CD4-positive, alpha-beta memory T cell (primary cell): Measurements from ENCODE around the gene ULBP2. TPM values are rescaled to one million over a fixed set of nuclear protein-coding genes. Genes with fewer than 3 reads are reported as not detected.
"Not testable (repeated sequence)": the region's sequence is repeated elsewhere in the genome, so short reads cannot be mapped to it uniquely, and the experiment has no call there.

Experiments
- CTCF ChIA-PET: fragments of 350-600 bp; sonication (Branson Sonifier 250); formaldehyde crosslinking; loops from one replicate; lab custom pipeline; 2021; ENCODE audit warnings: inconsistent platforms; ENCODE audit not compliant: partially characterized antibody; lab: Charles Lee
- POLR2A ChIA-PET: fragments of 350-600 bp; sonication (Branson Sonifier 250); formaldehyde crosslinking; loops from one replicate; lab custom pipeline; 2021; ENCODE audit not compliant: partially characterized antibody; lab: Charles Lee
- DNase-seq, 5 donors: peaks; one replicate each; pipeline versions ENCODE4 v3.0.0 to v3.0.0-alpha.2; 2020 to 2022; ENCODE audit warnings: mixed read lengths in 1 of 5
- H3K27ac ChIP-seq: one replicate; pipeline ENCODE4 v1.7.0; 2013; ENCODE audit warnings: low read depth, low read length
- H3K27me3 ChIP-seq: 2 replicates; pipeline ENCODE4 v1.7.0; 2013; ENCODE audit warnings: mild to moderate bottlenecking, low read length, moderate library complexity; ENCODE audit not compliant: insufficient read depth
- H3K36me3 ChIP-seq: 2 replicates; pipeline ENCODE4 v1.7.0; 2013; ENCODE audit warnings: mild to moderate bottlenecking, low read length, moderate library complexity; ENCODE audit not compliant: insufficient read depth
- H3K4me1 ChIP-seq: 2 replicates; pipeline ENCODE4 v1.7.0; 2013; ENCODE audit warnings: mild to moderate bottlenecking, low read length, moderate library complexity; ENCODE audit not compliant: insufficient read depth
- H3K4me3 ChIP-seq, 2 donors: one replicate each; pipeline ENCODE4 v1.7.0; 2013; ENCODE audit warnings: low read length in 2 of 2, mild to moderate bottlenecking in 1 of 2
- H3K9me3 ChIP-seq, 2 donors: one replicate each; pipeline ENCODE4 v1.7.0; 2013; ENCODE audit warnings: low read length in 2 of 2, control low read depth in 1 of 2; ENCODE audit not compliant: control insufficient read depth in 1 of 2
- H3K27ac Mint-ChIP-seq, 7 donors: one replicate each; pipeline ENCODE4 v1.8.0; 2020 to 2021; ENCODE audit warnings: mixed read lengths in 7 of 7, mild to moderate bottlenecking in 6 of 7, inconsistent platforms in 3 of 7, moderate library complexity in 3 of 7
- H3K27me3 Mint-ChIP-seq, 2 donors: one replicate each; pipeline ENCODE4 v1.8.0; 2020 to 2021; ENCODE audit warnings: mixed read lengths in 2 of 2
- H3K36me3 Mint-ChIP-seq, 2 donors: one replicate each; pipeline ENCODE4 v1.8.0; 2020 to 2021; ENCODE audit warnings: mixed read lengths in 2 of 2, inconsistent platforms in 1 of 2, mild to moderate bottlenecking in 1 of 2
- H3K4me1 Mint-ChIP-seq, 4 donors: one replicate each; pipeline ENCODE4 v1.8.0; 2020 to 2021; ENCODE audit warnings: mixed read lengths in 4 of 4, mild to moderate bottlenecking in 1 of 4
- H3K4me3 Mint-ChIP-seq, 8 donors: one replicate each; pipeline ENCODE4 v1.8.0; 2020 to 2021; ENCODE audit warnings: mixed read lengths in 8 of 8, mild to moderate bottlenecking in 7 of 8, moderate library complexity in 6 of 8, inconsistent platforms in 3 of 8
- H3K9me3 Mint-ChIP-seq, 8 donors: one replicate each; pipeline ENCODE4 v1.8.0; 2020 to 2021; ENCODE audit warnings: mixed read lengths in 8 of 8, mild to moderate bottlenecking in 5 of 8, inconsistent platforms in 3 of 8, moderate library complexity in 1 of 8
- intact Hi-C: fragments of 100-400 bp; cut with micrococcal nuclease; formaldehyde crosslinking; loops from one replicate; pipeline ENCODE4 v1.15.1; 2023
- polyA plus RNA-seq, 2 donors: library from polyadenylated mRNA; unstranded; fragments of 300-500 nt; fragmentation: Illumina TruSeq; gene quantifications; one replicate each; pipeline ENCODE4 v1.2.3, GENCODE V29; 2021
- total RNA-seq, 2 experiments: library from RNA; stranded (reverse); gene quantifications; one replicate each; pipeline ENCODE4 v1.2.3, GENCODE V29; 2021

ULBP2 gene
- total and polyA plus RNA-seq, 4 experiments from 2014 or later: 0.28 to 1.1 TPM; not detected in 2

DNA sequence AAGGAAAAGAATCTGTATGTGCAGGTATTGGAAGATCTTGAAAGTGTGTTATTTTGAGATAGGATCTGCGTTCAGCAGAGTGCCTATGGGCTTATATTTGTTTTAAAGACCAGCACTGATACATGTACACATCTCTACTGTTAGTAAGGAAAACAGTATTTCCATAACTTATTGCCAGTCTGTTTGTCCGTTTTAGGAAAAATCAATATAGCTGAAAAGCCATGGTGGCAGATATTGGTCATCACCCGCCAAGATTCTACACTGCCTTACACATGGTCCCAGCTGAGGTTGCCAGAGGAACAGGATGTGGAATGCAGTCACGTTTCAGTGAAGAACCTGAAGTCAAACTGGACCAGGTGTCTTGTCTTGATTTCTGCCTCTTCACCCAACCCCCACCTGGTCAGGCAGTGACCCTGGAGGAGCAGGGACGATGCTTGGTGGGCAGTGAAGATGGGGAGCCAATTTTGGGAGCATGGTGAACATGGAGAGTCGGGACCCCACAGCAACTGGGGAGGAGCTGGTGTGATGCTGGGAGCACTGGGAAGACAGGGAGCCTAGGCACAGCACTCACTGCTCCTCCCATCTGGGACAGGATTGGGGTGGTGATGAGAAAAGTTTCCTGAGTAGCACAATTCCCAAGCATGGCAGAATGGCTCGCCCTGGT, 14.0 kb downstream of the ULBP2 start:
- H3K27me3 ChIP-seq: peaks cover 38% of the 10 kb centered on the region
- H3K27ac Mint-ChIP-seq, intact Hi-C loops: not testable (repeated sequence)

DNA sequence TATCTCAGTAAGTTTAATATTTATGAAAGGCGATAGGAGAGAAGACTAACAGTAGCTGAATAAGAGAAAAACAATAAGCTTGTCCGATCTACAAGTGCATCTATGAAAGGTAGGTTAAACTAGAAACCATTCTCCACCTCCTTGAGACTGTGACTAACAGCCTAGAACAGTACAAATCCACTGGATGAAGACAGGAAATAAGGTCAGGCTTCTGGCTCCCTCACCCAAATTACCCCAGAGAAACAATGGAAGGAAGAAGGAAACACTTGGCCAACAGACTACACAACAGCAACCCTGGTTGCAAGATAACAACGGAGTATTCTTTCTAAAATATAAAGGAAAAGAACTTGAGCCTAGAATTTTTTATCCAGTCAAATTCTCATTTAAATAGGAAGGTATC, 16.3 kb downstream of the ULBP2 start:
- Mint-ChIP-seq H3K4me1 (peaks cover 2 to 22% (median 10%) of the 10 kb centered on the region in 4 donors), H3K27me3 (peaks cover 50 to 63% of the 10 kb centered on the region in 2 donors)
- DNase-seq, H3K36me3 ChIP-seq, intact Hi-C loops, H3K4me3 Mint-ChIP-seq, H3K4me3 ChIP-seq, H3K9me3 Mint-ChIP-seq, H3K27ac ChIP-seq, POLR2A ChIA-PET, H3K9me3 ChIP-seq, H3K27ac Mint-ChIP-seq, H3K36me3 Mint-ChIP-seq: not testable (repeated sequence)
- CTCF ChIA-PET: interaction anchor here (2.9 kb wide), 1 partner anchor 59 kb away, joined by 9 read pairs; no protein-coding TSS in a partner anchor
- Histone ChIP-seq H3K27me3 (peaks cover 36% of the 10 kb centered on the region), H3K4me1 (peaks cover 14% of the 10 kb centered on the region)

More for the DNA sequence above, 14.0 kb downstream of the ULBP2 start:
- Mint-ChIP-seq H3K27me3 (peaks cover 63 to 67% of the 10 kb centered on the region in 2 donors), H3K4me1 (peaks cover 2 to 19% (median 7%) of the 10 kb centered on the region in 4 donors)
- H3K9me3 Mint-ChIP-seq, H3K36me3 Mint-ChIP-seq, DNase-seq, H3K36me3 ChIP-seq, H3K4me1 ChIP-seq, H3K27ac ChIP-seq, H3K4me3 ChIP-seq, H3K4me3 Mint-ChIP-seq, POLR2A ChIA-PET, H3K9me3 ChIP-seq: not testable (repeated sequence)
- CTCF ChIA-PET: interaction anchor here (1.2 kb wide), 1 partner anchor 54 kb away, joined by 3 read pairs; no protein-coding TSS in a partner anchor

DNA sequence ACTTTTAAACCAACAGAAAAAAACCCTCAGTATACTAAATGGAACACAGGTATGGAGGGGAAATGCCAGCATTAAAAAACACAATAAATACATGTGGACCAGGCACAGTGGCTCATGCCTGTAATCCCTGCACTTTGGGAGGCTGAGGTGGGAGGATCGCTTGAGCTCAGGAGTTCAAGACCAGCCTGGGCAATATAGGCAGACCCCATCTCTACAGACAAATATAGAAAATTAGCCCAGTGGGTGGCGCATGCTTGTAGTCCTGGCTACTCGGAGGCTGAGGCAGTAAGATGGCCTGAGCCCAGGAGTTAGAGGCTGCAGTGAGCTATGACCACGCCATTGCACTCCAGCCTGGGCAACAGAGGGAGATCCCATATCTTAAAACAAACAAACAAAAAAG, 18.0 kb downstream of the ULBP2 start:
- H3K4me1 ChIP-seq: peaks cover 23% of the 10 kb centered on the region
- POLR2A ChIA-PET, H3K27ac ChIP-seq, intact Hi-C loops, DNase-seq, H3K36me3 Mint-ChIP-seq, H3K4me3 Mint-ChIP-seq, H3K27ac Mint-ChIP-seq, H3K4me3 ChIP-seq, H3K36me3 ChIP-seq, H3K9me3 Mint-ChIP-seq, H3K9me3 ChIP-seq: not testable (repeated sequence)
- CTCF ChIA-PET: interaction anchor here (2.9 kb wide), 1 partner anchor 57 kb away, joined by 9 read pairs; no protein-coding TSS in a partner anchor
- peaks cover 41% of the 10 kb centered on the region for H3K27me3 ChIP-seq
- H3K27me3 Mint-ChIP-seq: peaks cover 55 to 72% of the 10 kb centered on the region in 2 donors
- peaks cover 13 to 31% (median 22%) of the 10 kb centered on the region in 4 donors for H3K4me1 Mint-ChIP-seq

DNA sequence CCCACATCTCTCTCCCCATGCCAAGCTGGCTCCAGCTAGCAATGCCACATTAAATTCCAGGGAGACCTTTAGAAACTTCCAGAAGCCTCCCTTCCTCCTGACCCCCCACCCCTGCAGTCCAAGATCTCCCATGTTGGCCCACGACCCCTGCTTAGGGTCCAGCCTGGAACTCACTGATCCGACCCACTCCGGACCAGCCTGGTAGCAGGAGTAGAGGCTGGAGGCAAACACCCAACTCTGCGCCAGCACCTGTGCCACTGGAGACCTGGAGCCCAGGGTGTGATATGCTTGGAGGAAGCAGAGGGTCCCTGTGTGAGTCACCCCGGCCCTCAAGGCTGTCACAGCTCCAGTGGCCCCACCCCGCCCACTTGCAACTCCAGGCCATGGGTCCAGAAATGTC, 18.7 kb downstream of the ULBP2 start:
- no peaks in the 10 kb centered on the region for H3K36me3 ChIP-seq
- CTCF ChIA-PET: interaction anchor here (2.9 kb wide), 1 partner anchor 57 kb away, joined by 9 read pairs; no protein-coding TSS in a partner anchor
- H3K27ac Mint-ChIP-seq: no peak overlapping the region
- H3K9me3 Mint-ChIP-seq: peaks cover 0 to 5% (median 0%) of the 10 kb centered on the region in 8 donors
- no peak overlapping the region for H3K4me3 ChIP-seq
- POLR2A ChIA-PET: interaction anchor here (0.7 kb wide), 1 partner anchor 1373 kb away, joined by 4 read pairs; no protein-coding TSS in a partner anchor
- H3K27me3 ChIP-seq: peaks cover 46% of the 10 kb centered on the region
- peaks cover 14 to 31% (median 22%) of the 10 kb centered on the region in 4 donors for H3K4me1 Mint-ChIP-seq
- no peaks in the 10 kb centered on the region for H3K9me3 ChIP-seq
- H3K4me1 ChIP-seq: peaks cover 29% of the 10 kb centered on the region
- peaks cover 0 to 3% of the 10 kb centered on the region in 2 donors for H3K36me3 Mint-ChIP-seq
- H3K4me3 Mint-ChIP-seq: no peak overlapping the region
- H3K27ac ChIP-seq: no peak overlapping the region
- no peak for DNase-seq
- intact Hi-C loops: no loop called here
- H3K27me3 Mint-ChIP-seq: peaks cover 54 to 73% of the 10 kb centered on the region in 2 donors

DNA sequence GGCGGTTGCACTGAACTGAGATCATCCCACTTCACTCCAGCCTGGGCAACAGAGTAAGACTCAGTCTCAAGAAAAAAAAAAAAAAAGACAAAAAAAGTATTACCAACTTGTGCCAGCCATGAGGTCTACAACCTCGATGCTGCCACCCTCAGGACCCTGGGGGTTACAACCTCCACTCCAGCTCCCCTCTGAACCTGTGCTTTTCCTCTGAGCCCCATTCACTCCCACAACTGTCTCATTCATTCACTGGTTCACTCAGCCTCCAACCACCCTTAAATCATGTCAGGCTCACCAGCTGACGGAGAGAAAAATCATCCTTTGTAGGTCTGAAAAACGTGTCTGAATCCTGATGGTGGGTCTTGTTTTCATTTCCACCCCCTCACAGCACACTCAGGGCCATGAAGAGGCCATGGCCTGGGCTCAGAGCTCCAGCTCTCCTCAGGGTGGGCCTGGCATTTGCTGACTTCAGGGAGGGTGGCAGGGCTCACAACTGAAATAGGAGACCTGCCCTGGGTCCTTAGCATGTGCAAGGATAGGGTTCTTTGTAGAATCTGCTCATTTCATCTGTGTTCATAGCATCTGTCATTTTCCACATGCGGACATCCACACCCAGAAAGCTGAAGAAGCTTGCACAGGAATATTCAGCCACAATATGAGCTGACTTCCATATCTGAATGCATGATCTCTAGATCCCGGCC, 20.1 kb downstream of the ULBP2 start:
- H3K36me3 ChIP-seq: no peaks in the 10 kb centered on the region
- peaks cover 14 to 36% (median 23%) of the 10 kb centered on the region in 4 donors for H3K4me1 Mint-ChIP-seq
- H3K27ac Mint-ChIP-seq: peak overlapping the region in 1 of 7 donors; percentile 49
- H3K9me3 ChIP-seq: no peaks in the 10 kb centered on the region
- peaks cover 30% of the 10 kb centered on the region for H3K4me1 ChIP-seq
- peaks cover 0 to 3% (median 0%) of the 10 kb centered on the region in 8 donors for H3K9me3 Mint-ChIP-seq
- ChIA-PET POLR2A (no interaction called here), CTCF (no interaction called here)
- H3K27me3 ChIP-seq: peaks cover 44% of the 10 kb centered on the region
- H3K27me3 Mint-ChIP-seq: peaks cover 52 to 74% of the 10 kb centered on the region in 2 donors
- DNase-seq: peak in 4 of 5 donors; percentile 32 to 57 (median 35)
- H3K36me3 Mint-ChIP-seq: peaks cover 0 to 3% of the 10 kb centered on the region in 2 donors
- intact Hi-C loops: no loop called here
- H3K4me3 ChIP-seq: no peak overlapping the region
- H3K27ac ChIP-seq: no peak overlapping the region
- peak overlapping the region in 3 of 8 donors; percentile 2 to 44 (median 7) for H3K4me3 Mint-ChIP-seq

DNA sequence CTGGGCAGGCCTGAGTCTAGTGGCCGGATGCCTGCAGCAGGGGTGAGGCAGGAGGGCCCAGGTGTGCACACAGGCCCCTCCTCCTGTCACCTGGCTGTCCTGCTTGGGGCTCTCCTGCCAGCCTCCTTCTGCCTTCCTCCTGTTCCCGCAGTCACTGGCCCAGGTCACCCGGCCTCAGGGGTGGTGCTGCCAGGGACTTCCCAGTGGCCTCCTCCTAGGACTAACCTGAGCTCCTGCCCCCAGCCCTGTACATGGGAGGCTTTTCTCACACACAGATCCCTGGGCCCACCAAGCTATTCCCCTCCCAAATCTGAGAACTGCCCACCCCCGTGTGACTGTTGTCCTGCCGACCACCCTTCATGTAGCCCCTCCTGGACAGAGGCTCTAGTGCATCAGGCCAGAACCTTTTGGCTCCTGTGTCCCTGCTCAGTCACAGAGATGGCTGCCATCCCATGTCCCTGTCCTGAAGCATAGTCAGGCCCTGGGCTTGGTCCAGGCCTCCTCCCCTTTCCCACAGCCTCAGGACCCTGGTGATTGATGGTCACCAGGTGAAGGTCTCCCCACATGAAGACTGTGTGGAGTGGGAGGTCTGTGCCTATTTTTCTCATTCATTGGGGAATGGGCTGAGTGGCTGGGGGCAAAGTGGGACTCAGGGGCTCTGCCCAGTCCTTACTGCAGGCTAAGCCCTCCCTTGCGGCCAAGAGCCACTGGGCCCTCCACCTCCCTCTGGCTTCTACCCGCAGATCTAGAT, 20.8 kb downstream of the ULBP2 start:
- DNase-seq: peak in 1 of 5 donors; percentile 25
- H3K4me1 ChIP-seq: peaks cover 30% of the 10 kb centered on the region
- Mint-ChIP-seq H3K4me1 (peaks cover 14 to 36% (median 23%) of the 10 kb centered on the region in 4 donors), H3K27me3 (peaks cover 52 to 81% of the 10 kb centered on the region in 2 donors), H3K36me3 (peaks cover 0 to 3% of the 10 kb centered on the region in 2 donors), H3K9me3 (peaks cover 0 to 3% (median 0%) of the 10 kb centered on the region in 8 donors), H3K4me3 (peak overlapping the region; percentile 88 to 98 (median 93)), H3K27ac (peak overlapping the region in 5 of 7 donors; percentile 20 to 90 (median 81))
- intact Hi-C loops: loop anchor here (1.0 kb wide), 2 partner anchors 21 to 42 kb away; no protein-coding TSS in a partner anchor
- no peaks in the 10 kb centered on the region for H3K36me3 ChIP-seq
- H3K4me3 ChIP-seq: peak overlapping the region in 1 of 2 donors; percentile 65
- no peaks in the 10 kb centered on the region for H3K9me3 ChIP-seq
- H3K27me3 ChIP-seq: peaks cover 44% of the 10 kb centered on the region
- ChIA-PET POLR2A (no interaction called here), CTCF (no interaction called here)
- H3K27ac ChIP-seq: no peak overlapping the region
